ENCODE results near the gene YWHAH.

The YWHAH gene

DNA sequence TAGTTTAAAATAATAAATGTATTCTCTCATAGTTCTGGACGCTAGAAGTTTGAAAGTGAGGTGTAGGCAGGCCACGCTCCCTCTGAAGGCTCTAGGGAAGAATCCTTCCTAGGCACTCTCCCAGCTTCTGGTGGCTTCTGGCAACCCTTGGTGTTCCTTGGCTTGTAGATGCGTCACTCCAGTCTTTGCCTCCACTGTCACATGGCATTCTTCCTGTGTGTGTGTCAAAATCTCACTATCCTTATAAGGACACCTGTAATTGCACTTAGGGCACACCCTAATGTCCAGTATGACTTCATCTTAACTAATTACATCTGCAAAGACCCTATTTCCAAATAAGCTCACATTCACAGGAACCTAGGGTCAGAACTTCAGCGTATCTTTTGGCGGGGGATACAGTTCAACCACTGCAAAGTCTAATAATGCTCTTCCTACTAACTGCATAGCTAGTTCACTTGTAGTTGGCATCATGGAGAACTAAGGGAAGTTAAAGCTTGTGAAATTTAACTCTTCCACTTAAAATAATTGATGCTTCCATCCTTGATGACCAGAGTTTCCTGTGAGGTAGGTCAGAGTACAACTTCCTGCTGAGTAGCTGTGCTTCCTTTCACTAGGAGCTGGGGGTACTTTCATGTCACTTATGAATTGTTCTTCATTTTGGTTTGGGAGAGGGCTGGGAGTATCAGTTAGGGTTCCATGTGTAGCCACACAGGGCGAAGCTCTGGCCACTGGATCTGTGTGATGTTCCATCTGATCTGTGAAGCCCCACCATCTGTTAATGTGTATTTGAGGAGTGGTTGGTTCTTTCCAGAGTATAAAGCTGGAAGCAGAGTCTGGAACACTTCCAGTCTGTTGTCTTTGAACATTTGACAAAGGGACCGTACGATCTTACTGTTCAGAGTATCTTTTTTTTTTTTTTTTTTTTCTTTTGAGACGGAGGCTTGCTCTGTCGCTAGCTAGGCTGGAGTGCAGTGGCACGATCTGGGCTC, 10.5 kb downstream of the YWHAH start:
- no peak for ATAC-seq
- no peak for TF ChIP-seq ZFP3 (CRISPR knock-in tag; IDR thresholded peaks at IDR 0.05)
- TF ChIP-seq, protein P1, sequence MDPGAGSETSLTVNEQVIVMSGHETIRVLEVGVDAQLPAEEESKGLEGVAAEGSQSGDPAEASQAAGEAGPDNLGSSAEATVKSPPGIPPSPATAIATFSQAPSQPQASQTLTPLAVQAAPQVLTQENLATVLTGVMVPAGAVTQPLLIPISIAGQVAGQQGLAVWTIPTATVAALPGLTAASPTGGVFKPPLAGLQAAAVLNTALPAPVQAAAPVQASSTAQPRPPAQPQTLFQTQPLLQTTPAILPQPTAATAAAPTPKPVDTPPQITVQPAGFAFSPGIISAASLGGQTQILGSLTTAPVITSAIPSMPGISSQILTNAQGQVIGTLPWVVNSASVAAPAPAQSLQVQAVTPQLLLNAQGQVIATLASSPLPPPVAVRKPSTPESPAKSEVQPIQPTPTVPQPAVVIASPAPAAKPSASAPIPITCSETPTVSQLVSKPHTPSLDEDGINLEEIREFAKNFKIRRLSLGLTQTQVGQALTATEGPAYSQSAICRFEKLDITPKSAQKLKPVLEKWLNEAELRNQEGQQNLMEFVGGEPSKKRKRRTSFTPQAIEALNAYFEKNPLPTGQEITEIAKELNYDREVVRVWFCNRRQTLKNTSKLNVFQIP (CRISPR knock-in tag; IDR thresholded peaks at IDR 0.05; ENCODE audit: borderline replicate concordance, low read depth), result no peak
- no peak for TF ChIP-seq TCF4 (CRISPR knock-in tag; IDR thresholded peaks at IDR 0.05; ENCODE audit: borderline replicate concordance)
- no peak for TF ChIP-seq SNAI2 (CRISPR knock-in tag; IDR thresholded peaks at IDR 0.05)
- TF ChIP-seq ZFP30 (CRISPR knock-in tag; IDR thresholded peaks at IDR 0.05), result no peak
- TF ChIP-seq, protein P2, sequence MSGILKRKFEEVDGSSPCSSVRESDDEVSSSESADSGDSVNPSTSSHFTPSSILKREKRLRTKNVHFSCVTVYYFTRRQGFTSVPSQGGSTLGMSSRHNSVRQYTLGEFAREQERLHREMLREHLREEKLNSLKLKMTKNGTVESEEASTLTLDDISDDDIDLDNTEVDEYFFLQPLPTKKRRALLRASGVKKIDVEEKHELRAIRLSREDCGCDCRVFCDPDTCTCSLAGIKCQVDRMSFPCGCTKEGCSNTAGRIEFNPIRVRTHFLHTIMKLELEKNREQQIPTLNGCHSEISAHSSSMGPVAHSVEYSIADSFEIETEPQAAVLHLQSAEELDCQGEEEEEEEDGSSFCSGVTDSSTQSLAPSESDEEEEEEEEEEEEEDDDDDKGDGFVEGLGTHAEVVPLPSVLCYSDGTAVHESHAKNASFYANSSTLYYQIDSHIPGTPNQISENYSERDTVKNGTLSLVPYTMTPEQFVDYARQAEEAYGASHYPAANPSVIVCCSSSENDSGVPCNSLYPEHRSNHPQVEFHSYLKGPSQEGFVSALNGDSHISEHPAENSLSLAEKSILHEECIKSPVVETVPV (CRISPR knock-in tag; IDR thresholded peaks at IDR 0.05), result no peak
- TF ChIP-seq, protein P3, sequence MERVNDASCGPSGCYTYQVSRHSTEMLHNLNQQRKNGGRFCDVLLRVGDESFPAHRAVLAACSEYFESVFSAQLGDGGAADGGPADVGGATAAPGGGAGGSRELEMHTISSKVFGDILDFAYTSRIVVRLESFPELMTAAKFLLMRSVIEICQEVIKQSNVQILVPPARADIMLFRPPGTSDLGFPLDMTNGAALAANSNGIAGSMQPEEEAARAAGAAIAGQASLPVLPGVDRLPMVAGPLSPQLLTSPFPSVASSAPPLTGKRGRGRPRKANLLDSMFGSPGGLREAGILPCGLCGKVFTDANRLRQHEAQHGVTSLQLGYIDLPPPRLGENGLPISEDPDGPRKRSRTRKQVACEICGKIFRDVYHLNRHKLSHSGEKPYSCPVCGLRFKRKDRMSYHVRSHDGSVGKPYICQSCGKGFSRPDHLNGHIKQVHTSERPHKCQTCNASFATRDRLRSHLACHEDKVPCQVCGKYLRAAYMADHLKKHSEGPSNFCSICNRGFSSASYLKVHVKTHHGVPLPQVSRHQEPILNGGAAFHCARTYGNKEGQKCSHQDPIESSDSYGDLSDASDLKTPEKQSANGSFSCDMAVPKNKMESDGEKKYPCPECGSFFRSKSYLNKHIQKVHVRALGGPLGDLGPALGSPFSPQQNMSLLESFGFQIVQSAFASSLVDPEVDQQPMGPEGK (CRISPR knock-in tag; IDR thresholded peaks at IDR 0.05; ENCODE audit: borderline replicate concordance), result no peak

DNA sequence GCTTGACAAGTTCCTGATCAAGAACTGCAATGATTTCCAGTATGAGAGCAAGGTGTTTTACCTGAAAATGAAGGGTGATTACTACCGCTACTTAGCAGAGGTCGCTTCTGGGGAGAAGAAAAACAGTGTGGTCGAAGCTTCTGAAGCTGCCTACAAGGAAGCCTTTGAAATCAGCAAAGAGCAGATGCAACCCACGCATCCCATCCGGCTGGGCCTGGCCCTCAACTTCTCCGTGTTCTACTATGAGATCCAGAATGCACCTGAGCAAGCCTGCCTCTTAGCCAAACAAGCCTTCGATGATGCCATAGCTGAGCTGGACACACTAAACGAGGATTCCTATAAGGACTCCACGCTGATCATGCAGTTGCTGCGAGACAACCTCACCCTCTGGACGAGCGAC, 12.0 kb downstream of the YWHAH start:
- TF ChIP-seq GLIS3 (CRISPR knock-in tag; IDR thresholded peaks at IDR 0.05) (no peak), ISL1 (CRISPR knock-in tag; IDR thresholded peaks at IDR 0.05) (no peak), OSR1 (CRISPR knock-in tag; IDR thresholded peaks at IDR 0.05) (no peak), TCF4 (CRISPR knock-in tag; IDR thresholded peaks at IDR 0.05; ENCODE audit: borderline replicate concordance) (no peak), BACH2 (CRISPR knock-in tag; IDR thresholded peaks at IDR 0.05; ENCODE audit: borderline replicate concordance) (no peak), ZNF70 (CRISPR knock-in tag; IDR thresholded peaks at IDR 0.05) (no peak), ZFP3 (CRISPR knock-in tag; IDR thresholded peaks at IDR 0.05) (no peak), ARNTL (CRISPR knock-in tag; IDR thresholded peaks at IDR 0.05; ENCODE audit: borderline replicate concordance, low read depth) (no peak), ZNF565 (CRISPR knock-in tag; conservative IDR thresholded peaks at IDR 0.05; ENCODE audit: low read depth) (no peak), PPARA (CRISPR knock-in tag; IDR thresholded peaks at IDR 0.05; ENCODE audit: borderline replicate concordance) (no peak), CSDC2 (CRISPR knock-in tag; IDR thresholded peaks at IDR 0.05) (no peak)
- TF ChIP-seq, protein P3 (CRISPR knock-in tag; IDR thresholded peaks at IDR 0.05; ENCODE audit: borderline replicate concordance), result no peak
- TF ChIP-seq, protein P4, sequence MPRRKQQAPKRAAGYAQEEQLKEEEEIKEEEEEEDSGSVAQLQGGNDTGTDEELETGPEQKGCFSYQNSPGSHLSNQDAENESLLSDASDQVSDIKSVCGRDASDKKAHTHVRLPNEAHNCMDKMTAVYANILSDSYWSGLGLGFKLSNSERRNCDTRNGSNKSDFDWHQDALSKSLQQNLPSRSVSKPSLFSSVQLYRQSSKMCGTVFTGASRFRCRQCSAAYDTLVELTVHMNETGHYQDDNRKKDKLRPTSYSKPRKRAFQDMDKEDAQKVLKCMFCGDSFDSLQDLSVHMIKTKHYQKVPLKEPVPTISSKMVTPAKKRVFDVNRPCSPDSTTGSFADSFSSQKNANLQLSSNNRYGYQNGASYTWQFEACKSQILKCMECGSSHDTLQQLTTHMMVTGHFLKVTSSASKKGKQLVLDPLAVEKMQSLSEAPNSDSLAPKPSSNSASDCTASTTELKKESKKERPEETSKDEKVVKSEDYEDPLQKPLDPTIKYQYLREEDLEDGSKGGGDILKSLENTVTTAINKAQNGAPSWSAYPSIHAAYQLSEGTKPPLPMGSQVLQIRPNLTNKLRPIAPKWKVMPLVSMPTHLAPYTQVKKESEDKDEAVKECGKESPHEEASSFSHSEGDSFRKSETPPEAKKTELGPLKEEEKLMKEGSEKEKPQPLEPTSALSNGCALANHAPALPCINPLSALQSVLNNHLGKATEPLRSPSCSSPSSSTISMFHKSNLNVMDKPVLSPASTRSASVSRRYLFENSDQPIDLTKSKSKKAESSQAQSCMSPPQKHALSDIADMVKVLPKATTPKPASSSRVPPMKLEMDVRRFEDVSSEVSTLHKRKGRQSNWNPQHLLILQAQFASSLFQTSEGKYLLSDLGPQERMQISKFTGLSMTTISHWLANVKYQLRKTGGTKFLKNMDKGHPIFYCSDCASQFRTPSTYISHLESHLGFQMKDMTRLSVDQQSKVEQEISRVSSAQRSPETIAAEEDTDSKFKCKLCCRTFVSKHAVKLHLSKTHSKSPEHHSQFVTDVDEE (CRISPR knock-in tag; IDR thresholded peaks at IDR 0.05), result no peak
- TF ChIP-seq, protein P5, sequence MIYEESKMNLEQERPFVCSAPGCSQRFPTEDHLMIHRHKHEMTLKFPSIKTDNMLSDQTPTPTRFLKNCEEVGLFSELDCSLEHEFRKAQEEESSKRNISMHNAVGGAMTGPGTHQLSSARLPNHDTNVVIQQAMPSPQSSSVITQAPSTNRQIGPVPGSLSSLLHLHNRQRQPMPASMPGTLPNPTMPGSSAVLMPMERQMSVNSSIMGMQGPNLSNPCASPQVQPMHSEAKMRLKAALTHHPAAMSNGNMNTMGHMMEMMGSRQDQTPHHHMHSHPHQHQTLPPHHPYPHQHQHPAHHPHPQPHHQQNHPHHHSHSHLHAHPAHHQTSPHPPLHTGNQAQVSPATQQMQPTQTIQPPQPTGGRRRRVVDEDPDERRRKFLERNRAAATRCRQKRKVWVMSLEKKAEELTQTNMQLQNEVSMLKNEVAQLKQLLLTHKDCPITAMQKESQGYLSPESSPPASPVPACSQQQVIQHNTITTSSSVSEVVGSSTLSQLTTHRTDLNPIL (CRISPR knock-in tag; IDR thresholded peaks at IDR 0.05; ENCODE audit: low read depth), result no peak
- TF ChIP-seq, protein P2 (CRISPR knock-in tag; IDR thresholded peaks at IDR 0.05), result no peak
- TF ChIP-seq, protein P1 (CRISPR knock-in tag; IDR thresholded peaks at IDR 0.05; ENCODE audit: borderline replicate concordance, low read depth), result no peak
- no peak for ATAC-seq

Measured in SK-N-SH treated with all-trans-retinoic acid at 6 μM for 48 hours (cell line).